ENCODE data around the gene NAALADL2. TPM values are rescaled to one million over a fixed set of nuclear protein-coding genes. Genes with fewer than 3 reads are reported as not detected.

Gene NAALADL2
- total and polyA plus RNA-seq, 7 donors: 0.56 to 3.3 (median 1.6) TPM

GRCh38 chr3:175215833-175216232 is 356.7 kb downstream of the NAALADL2 start:
- Histone ChIP-seq H3K36me3 (ENCODE audit: insufficient read depth in 1 of 2, low read depth in 1 of 2) (no peaks in the 10 kb centered on the region), H3K9me3 (no peaks in the 10 kb centered on the region), H3K27me3 (ENCODE audit: insufficient read depth in 3 of 3, low read length in 2 of 3) (no peaks in the 10 kb centered on the region), H3K4me1 (no peaks in the 10 kb centered on the region), H3K4me3 (no peak overlapping the region), H3K27ac (no peak overlapping the region)
- WGBS, 3 donors: 91 to 95% (median 95%) methylated on average over 1 of the region's 1 CpG
- ATAC-seq: no peak
- no peak for DNase-seq
- intact Hi-C loops (cut with DNase I): no loop called here
- TF ChIP-seq, protein P1, sequence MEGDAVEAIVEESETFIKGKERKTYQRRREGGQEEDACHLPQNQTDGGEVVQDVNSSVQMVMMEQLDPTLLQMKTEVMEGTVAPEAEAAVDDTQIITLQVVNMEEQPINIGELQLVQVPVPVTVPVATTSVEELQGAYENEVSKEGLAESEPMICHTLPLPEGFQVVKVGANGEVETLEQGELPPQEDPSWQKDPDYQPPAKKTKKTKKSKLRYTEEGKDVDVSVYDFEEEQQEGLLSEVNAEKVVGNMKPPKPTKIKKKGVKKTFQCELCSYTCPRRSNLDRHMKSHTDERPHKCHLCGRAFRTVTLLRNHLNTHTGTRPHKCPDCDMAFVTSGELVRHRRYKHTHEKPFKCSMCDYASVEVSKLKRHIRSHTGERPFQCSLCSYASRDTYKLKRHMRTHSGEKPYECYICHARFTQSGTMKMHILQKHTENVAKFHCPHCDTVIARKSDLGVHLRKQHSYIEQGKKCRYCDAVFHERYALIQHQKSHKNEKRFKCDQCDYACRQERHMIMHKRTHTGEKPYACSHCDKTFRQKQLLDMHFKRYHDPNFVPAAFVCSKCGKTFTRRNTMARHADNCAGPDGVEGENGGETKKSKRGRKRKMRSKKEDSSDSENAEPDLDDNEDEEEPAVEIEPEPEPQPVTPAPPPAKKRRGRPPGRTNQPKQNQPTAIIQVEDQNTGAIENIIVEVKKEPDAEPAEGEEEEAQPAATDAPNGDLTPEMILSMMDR (IDR thresholded peaks at IDR 0.05): no peak

- Histone ChIP-seq H3K9me3 (no peaks in the 10 kb centered on the region), H3K36me3 (ENCODE audit: insufficient read depth in 1 of 2, low read depth in 1 of 2) (no peaks in the 10 kb centered on the region), H3K4me3 (no peak overlapping the region), H3K4me1 (no peaks in the 10 kb centered on the region), H3K27ac (no peak overlapping the region), H3K27me3 (ENCODE audit: insufficient read depth in 3 of 3, low read length in 2 of 3) (no peaks in the 10 kb centered on the region)
- intact Hi-C loops (cut with DNase I): no loop called here
- ATAC-seq: no peak
- TF ChIP-seq, protein P1 (IDR thresholded peaks at IDR 0.05): no peak
- 5 to 13% (median 8%) methylated on average over 1 of the region's 1 CpG for WGBS, 3 donors
- DNase-seq: no peak
Measured at GRCh38 chr3:175222356-175222755, 363.2 kb downstream of the NAALADL2 start.

- ATAC-seq (no peak), DNase-seq (no peak)
- Histone ChIP-seq H3K4me1 (no peaks in the 10 kb centered on the region), H3K27ac (no peak overlapping the region), H3K4me3 (no peak overlapping the region), H3K36me3 (ENCODE audit: insufficient read depth in 1 of 2, low read depth in 1 of 2) (no peaks in the 10 kb centered on the region), H3K9me3 (no peaks in the 10 kb centered on the region), H3K27me3 (ENCODE audit: insufficient read depth in 3 of 3, low read length in 2 of 3) (no peaks in the 10 kb centered on the region)
- TF ChIP-seq, protein P1 (IDR thresholded peaks at IDR 0.05): no peak
- intact Hi-C loops (cut with DNase I): no loop called here
- 79 to 92% (median 92%) methylated on average over 6 of the region's 6 CpGs for WGBS, 3 donors
Measured at GRCh38 chr3:175224051-175224450, 364.9 kb downstream of the NAALADL2 start.

DNA sequence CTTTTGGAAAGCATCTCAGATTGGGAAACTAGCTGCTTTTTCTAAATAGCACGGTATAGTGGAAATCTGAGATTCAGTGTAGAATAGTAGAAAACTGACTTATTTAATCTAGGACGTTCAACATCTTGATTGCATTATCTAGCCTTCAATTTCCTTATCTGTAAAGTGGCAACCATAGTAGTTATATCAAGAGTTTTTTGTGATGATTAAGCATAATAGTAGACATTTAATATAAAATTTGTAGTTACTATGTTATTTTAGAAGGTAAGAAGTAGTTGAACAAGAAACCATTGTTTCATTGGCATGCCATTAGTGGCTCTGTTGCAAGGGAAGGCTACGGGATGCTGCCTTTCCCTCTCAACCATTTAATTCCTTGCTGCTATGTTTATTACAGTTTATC is 367.3 kb downstream of the NAALADL2 start:
- H3K36me3 ChIP-seq (ENCODE audit: insufficient read depth in 1 of 2, low read depth in 1 of 2): no peaks in the 10 kb centered on the region
- TF ChIP-seq, protein P1 (IDR thresholded peaks at IDR 0.05): no peak
- no peak overlapping the region for H3K4me3 ChIP-seq
- ATAC-seq: no peak
- no peaks in the 10 kb centered on the region for H3K27me3 ChIP-seq (ENCODE audit: insufficient read depth in 3 of 3, low read length in 2 of 3)
- no peak overlapping the region for H3K27ac ChIP-seq
- H3K4me1 ChIP-seq: no peaks in the 10 kb centered on the region
- no peak for DNase-seq
- no peaks in the 10 kb centered on the region for H3K9me3 ChIP-seq
- intact Hi-C loops (cut with DNase I): no loop called here
- 49 to 65% (median 61%) methylated on average over 3 of the region's 3 CpGs for WGBS, 3 donors

DNA sequence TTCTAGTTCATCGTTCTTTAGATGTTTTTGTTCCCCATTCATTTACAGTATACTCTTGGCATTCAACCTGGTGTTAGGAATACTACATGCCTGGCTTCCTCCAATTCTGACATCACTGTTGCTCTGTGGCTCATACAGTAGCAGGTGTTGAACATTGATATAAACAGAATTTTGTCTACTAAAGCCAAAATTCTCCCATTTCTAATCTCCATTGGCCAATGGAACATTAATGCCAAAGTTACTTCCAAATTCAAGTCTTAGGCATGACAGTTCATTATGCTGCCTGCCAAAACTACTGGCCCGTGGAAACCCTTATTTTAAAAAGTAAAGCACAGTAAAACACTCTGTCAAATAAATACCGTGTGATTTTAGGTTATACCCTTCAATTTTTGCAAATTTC is 368.0 kb downstream of the NAALADL2 start:
- Histone ChIP-seq H3K27me3 (ENCODE audit: insufficient read depth in 3 of 3, low read length in 2 of 3) (no peaks in the 10 kb centered on the region), H3K27ac (no peak overlapping the region), H3K4me1 (no peaks in the 10 kb centered on the region), H3K36me3 (ENCODE audit: insufficient read depth in 1 of 2, low read depth in 1 of 2) (no peaks in the 10 kb centered on the region), H3K4me3 (no peak overlapping the region), H3K9me3 (no peaks in the 10 kb centered on the region)
- intact Hi-C loops (cut with DNase I): no loop called here
- TF ChIP-seq, protein P1 (IDR thresholded peaks at IDR 0.05): no peak
- DNase-seq (no peak), ATAC-seq (no peak)
- 21 to 34% (median 23%) methylated on average over 3 of the region's 3 CpGs for WGBS, 3 donors

Measured in psoas muscle (tissue), 8 donors.